Measurements from ENCODE around the gene ITK.
"Not testable (repeated sequence)": the region's sequence is repeated elsewhere in the genome, so short reads cannot be mapped to it uniquely, and the experiment has no call there.

The ITK gene

DNA sequence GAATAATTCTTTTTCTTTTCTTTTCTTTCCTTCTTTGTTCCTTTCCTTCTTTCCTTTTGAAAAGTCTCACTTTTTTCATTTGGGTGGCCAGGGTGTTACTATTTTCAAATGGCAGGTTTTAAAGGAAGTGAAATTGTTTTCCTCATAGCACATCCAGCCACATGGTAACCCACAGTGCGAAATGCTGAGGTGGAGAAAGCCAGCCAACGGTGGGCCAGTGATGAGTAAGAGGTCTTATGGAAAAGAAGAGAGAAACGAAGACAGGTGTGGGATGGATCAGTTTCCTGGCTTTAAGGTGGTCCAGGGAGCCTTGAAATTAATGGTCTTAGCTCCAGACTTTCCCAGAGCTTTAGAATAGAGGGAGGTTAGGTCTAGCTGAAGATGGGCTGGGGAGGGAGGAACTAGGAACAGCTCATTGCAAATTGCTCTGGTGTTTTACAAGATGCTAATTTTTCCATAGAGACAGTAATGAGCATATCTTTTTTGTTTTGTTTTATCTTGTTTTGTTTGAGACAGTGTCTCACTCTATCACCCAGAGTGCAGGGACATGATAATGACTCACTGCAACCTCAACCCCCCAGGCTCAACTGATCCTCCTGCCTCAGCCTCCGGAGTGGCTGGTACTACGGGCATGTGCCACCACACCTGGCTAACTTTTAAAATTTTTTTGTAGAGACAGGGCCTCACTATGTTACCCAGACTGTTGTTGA lies 17.8 kb downstream of the ITK start:
- H3K4me3 ChIP-seq (ENCODE audit: low read depth, low read length), result no peak overlapping the region
- TF ChIP-seq, protein P1, sequence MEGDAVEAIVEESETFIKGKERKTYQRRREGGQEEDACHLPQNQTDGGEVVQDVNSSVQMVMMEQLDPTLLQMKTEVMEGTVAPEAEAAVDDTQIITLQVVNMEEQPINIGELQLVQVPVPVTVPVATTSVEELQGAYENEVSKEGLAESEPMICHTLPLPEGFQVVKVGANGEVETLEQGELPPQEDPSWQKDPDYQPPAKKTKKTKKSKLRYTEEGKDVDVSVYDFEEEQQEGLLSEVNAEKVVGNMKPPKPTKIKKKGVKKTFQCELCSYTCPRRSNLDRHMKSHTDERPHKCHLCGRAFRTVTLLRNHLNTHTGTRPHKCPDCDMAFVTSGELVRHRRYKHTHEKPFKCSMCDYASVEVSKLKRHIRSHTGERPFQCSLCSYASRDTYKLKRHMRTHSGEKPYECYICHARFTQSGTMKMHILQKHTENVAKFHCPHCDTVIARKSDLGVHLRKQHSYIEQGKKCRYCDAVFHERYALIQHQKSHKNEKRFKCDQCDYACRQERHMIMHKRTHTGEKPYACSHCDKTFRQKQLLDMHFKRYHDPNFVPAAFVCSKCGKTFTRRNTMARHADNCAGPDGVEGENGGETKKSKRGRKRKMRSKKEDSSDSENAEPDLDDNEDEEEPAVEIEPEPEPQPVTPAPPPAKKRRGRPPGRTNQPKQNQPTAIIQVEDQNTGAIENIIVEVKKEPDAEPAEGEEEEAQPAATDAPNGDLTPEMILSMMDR (IDR thresholded peaks at IDR 0.05; ENCODE audit: low read depth, low read length), result no peak

DNA sequence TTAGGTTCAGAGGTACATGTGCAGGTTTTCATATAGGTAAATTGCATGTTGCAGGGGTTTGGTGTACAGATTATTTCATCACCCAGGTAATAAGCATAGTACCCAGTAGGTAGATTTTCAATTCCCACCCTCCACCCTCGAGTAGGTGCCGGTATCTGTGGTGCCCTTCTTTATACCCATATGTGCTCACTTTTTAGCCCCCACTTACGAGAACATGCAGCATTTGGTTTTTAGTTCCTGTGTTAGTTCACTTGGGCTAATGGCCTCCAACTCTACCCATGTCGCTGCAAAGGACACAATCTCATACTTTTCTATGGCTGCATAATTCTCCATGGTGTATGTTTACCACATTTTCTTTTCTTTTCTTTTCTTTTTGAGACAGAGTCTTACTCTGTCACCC lies 21.2 kb downstream of the ITK start:
- TF ChIP-seq, protein P1 (IDR thresholded peaks at IDR 0.05; ENCODE audit: low read depth, low read length), result no peak
- no peak overlapping the region for H3K4me3 ChIP-seq (ENCODE audit: low read depth, low read length)

DNA sequence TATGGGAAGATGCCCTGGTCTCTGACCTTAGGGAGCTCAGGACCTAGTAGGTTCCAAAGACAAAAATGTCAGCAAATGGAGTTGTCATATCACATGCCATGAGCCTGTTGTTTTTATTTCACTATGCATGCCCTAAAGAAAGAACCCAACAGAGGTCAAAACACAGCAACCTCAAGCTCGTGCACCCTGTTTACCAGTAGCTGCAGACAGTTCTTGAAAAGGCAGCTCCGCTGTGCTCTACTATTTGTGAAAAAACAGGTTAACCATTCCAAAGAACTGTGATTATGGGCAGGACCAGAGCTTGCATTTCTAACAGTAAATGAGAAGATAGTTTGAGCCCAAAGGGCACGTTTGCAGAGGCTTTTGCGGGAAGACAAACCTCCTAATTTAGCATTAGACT lies 22.8 kb downstream of the ITK start:
- TF ChIP-seq, protein P1 (IDR thresholded peaks at IDR 0.05; ENCODE audit: low read depth, low read length), result no peak
- no peak overlapping the region for H3K4me3 ChIP-seq (ENCODE audit: low read depth, low read length)

DNA sequence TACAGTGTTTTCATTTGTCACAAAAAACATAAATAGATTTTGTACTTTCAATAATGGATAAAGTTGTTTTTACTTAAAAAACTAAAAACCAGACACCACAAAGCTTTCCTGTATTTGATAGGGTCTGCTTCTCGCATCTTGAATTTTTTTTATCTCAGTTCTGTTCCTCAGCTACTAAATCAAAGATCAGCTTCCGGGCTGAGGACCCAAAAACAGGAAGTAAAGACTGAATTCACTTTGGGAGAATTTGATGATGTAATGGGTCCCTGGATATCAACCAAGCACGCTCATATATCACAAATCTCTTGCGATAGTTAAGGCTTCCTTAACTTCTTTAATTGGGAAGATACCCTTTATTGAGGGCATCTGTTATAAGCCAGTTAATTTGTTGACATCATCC lies 24.1 kb downstream of the ITK start:
- TF ChIP-seq, protein P1 (IDR thresholded peaks at IDR 0.05; ENCODE audit: low read depth, low read length), result no peak
- no peak overlapping the region for H3K4me3 ChIP-seq (ENCODE audit: low read depth, low read length)

DNA sequence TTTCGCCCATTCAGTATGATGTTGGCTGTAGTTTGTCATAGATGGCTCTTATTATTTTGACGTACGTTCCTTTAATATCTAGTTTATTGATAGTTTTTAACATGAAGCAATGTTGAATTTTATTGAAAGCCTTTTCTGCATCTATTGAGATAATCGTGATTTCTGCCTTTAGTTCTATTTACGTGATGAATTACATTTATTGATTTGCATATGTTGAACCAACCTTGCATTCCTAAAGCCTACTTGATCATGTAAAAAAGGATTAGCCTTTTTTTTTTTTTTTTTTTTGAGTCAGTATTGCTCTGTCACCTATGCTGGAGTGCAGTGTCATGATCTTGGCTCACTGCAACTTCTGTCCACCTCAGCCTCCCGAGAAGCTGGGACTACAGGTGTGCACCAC lies 25.1 kb downstream of the ITK start:
- no peak overlapping the region for H3K4me3 ChIP-seq (ENCODE audit: low read depth, low read length)
- TF ChIP-seq, protein P1 (IDR thresholded peaks at IDR 0.05; ENCODE audit: low read depth, low read length), result no peak

- H3K4me3 ChIP-seq (ENCODE audit: low read depth, low read length), result not testable (repeated sequence)
These were observed 30.0 kb downstream of the ITK start for GRCh38 chr5:157210652-157211051.

- H3K4me3 ChIP-seq (ENCODE audit: low read depth, low read length), result no peak overlapping the region
- TF ChIP-seq, protein P1 (IDR thresholded peaks at IDR 0.05; ENCODE audit: low read depth, low read length), result no peak
These were observed 31.7 kb downstream of the ITK start for GRCh38 chr5:157212307-157212706.
